Vagina (tissue), 2 donors: ENCODE measurements around the gene CELSR2. TPM values are rescaled to one million over a fixed set of nuclear protein-coding genes. Genes with fewer than 3 reads are reported as not detected.
"Not testable (repeated sequence)": the region's sequence is repeated elsewhere in the genome, so short reads cannot be mapped to it uniquely, and the experiment has no call there.

Experiments used
- DNase-seq, 2 donors: peaks; one replicate each; pipeline ENCODE4 v3.0.0-alpha.2; 2017; ENCODE audit errors: extremely low spot score in 2 of 2
- H3K27ac ChIP-seq: fragments of 200-600 bp; sonication (generic); one replicate; pipeline ENCODE4 v1.5.1; 2019
- H3K27me3 ChIP-seq: fragments of 200-600 bp; sonication (generic); one replicate; pipeline ENCODE4 v1.5.1; 2019
- H3K36me3 ChIP-seq, 2 donors: fragments of 200-600 bp; sonication (generic); one replicate each; pipeline ENCODE4 v1.5.1; 2017 to 2019
- H3K4me1 ChIP-seq: fragments of 200-600 bp; sonication (generic); one replicate; pipeline ENCODE4 v1.5.1; 2019
- H3K4me3 ChIP-seq, 2 donors: fragments of 200-600 bp; sonication (generic); 1 replicate in 1 of 2; 2 replicates in 1 of 2; pipeline ENCODE4 v1.5.1; 2016 to 2019
- H3K9me3 ChIP-seq: fragments of 200-600 bp; sonication (generic); one replicate; pipeline ENCODE4 v1.5.1; 2019
- POLR2A ChIP-seq, 2 donors: fragments of 450-650 bp; IDR thresholded peaks; one replicate each; pipeline ENCODE4 v1.6.1; 2017; ENCODE audit warnings: antibody characterized with exemption in 2 of 2, mild to moderate bottlenecking in 2 of 2, moderate library complexity in 2 of 2
- POLR2AphosphoS5 ChIP-seq, 2 donors: sonication (generic); formaldehyde crosslinking; IDR thresholded peaks; one replicate each; pipeline ENCODE4 v1.9.0; 2017; ENCODE audit warnings: antibody characterized with exemption in 2 of 2, mild to moderate bottlenecking in 2 of 2, low read depth in 1 of 2; ENCODE audit not compliant: insufficient read depth in 1 of 2
- intact Hi-C: fragments of 100-400 bp; cut with DNase I; formaldehyde crosslinking; loops from one replicate; pipeline ENCODE4 v1.15.1; 2023
- total RNA-seq: library from RNA; depleted of rRNA; stranded (reverse); fragments of >200 nt; gene quantifications from one replicate; pipeline ENCODE4 v1.2.3, GENCODE V29; 2016
- TF ChIP-seq, protein P1 (sequence below), 3 experiments: fragments of 450-650 bp in 2 of 3; fragments of 200-600 bp in 1 of 3; sonication (generic) in 1 of 3; IDR thresholded peaks; one replicate each; pipeline ENCODE4 v1.5.1; 2017 to 2019; ENCODE audit warnings: antibody characterized with exemption in 3 of 3, mild to moderate bottlenecking in 2 of 3, moderate library complexity in 2 of 3

CELSR2 gene
- total RNA-seq, 1 donor from 2014 or later = 38.5 TPM

DNA sequence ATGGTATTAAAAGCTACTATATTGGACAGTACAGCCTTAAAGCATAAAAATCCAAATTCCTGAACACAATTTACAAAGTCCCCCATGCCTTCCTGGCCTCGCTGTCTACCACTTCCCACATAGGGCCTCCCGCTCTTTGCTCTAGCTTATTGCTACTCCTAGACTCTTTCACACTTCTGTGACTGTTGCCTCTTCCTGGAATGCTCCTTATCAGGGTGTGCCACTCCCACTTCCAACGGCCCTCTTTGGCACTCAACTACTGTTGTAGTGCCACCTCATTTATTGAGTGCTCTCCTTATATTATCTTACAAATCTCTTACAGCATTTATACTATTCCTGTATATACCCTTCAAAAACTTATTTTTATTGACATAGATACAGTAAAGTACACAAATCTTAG, 30.8 kb upstream of the CELSR2 start:
- H3K27ac ChIP-seq = no peak overlapping the region
- no peaks in the 10 kb centered on the region for H3K27me3 ChIP-seq
- intact Hi-C loops = no loop called here
- no peak for DNase-seq
- H3K36me3 ChIP-seq = peaks cover 0 to 4% of the 10 kb centered on the region in 2 donors
- no peaks in the 10 kb centered on the region for H3K9me3 ChIP-seq
- H3K4me3 ChIP-seq = no peak overlapping the region
- peaks cover 27% of the 10 kb centered on the region for H3K4me1 ChIP-seq
- no peak for TF ChIP-seq POLR2AphosphoS5 (IDR thresholded peaks at IDR 0.05; ENCODE audit: insufficient read depth in 1 of 2, low read depth in 1 of 2)
- no peak for TF ChIP-seq POLR2A (IDR thresholded peaks at IDR 0.05)
- TF ChIP-seq, protein P1, sequence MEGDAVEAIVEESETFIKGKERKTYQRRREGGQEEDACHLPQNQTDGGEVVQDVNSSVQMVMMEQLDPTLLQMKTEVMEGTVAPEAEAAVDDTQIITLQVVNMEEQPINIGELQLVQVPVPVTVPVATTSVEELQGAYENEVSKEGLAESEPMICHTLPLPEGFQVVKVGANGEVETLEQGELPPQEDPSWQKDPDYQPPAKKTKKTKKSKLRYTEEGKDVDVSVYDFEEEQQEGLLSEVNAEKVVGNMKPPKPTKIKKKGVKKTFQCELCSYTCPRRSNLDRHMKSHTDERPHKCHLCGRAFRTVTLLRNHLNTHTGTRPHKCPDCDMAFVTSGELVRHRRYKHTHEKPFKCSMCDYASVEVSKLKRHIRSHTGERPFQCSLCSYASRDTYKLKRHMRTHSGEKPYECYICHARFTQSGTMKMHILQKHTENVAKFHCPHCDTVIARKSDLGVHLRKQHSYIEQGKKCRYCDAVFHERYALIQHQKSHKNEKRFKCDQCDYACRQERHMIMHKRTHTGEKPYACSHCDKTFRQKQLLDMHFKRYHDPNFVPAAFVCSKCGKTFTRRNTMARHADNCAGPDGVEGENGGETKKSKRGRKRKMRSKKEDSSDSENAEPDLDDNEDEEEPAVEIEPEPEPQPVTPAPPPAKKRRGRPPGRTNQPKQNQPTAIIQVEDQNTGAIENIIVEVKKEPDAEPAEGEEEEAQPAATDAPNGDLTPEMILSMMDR (IDR thresholded peaks at IDR 0.05) = no peak

GRCh38 chr1:109221201-109221600, 28.1 kb upstream of the CELSR2 start:
- DNase-seq, H3K27ac ChIP-seq, H3K27me3 ChIP-seq, H3K9me3 ChIP-seq, intact Hi-C loops, H3K4me3 ChIP-seq, H3K36me3 ChIP-seq: not testable (repeated sequence)
- H3K4me1 ChIP-seq = peaks cover 21% of the 10 kb centered on the region

GRCh38 chr1:109225308-109225707, 24.0 kb upstream of the CELSR2 start:
- intact Hi-C loops = no loop called here
- Histone ChIP-seq H3K36me3 (peaks cover 4 to 34% of the 10 kb centered on the region in 2 donors), H3K27ac (no peak overlapping the region), H3K9me3 (no peaks in the 10 kb centered on the region), H3K27me3 (no peaks in the 10 kb centered on the region), H3K4me3 (no peak overlapping the region), H3K4me1 (peaks cover 10% of the 10 kb centered on the region)
- TF ChIP-seq, protein P1 (IDR thresholded peaks at IDR 0.05) = no peak
- DNase-seq = no peak

DNA sequence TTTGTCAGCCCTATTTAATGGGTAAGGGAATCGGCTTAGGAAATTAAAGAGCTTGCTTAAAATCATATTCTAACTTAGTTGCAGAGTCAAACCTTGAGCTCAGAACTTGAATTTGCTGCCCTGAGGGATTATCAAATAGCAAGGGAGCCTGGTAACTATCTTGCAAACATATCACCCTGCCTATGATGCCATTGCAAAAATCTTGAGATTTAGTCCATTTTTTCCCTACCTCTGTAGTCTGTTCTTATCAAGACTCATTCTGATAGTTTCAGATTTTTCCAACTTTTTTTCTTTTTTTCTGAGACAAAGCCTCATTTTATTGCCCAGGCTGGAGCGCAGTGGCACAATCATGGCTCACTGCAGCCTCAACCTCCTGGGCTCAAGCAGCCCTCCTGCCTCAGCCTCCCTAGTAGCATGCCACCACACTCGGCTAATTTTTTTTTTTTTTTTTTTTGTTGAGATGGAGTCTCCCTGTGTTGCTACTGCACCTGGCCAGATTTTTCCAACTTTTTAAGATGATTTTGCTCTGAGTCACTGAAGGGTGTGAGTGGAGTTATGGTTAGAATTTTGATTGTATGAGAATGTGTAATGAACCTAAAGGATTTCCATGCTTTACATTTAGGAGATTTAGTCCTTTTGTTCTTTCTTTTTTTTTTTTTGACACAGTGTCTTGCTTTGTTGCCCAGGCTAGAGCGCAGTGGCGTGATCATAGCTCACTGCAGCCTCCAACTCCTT, 23.5 kb upstream of the CELSR2 start:
- intact Hi-C loops = no loop called here

GRCh38 chr1:109228167-109228566, 21.2 kb upstream of the CELSR2 start:
- no peak overlapping the region for H3K27ac ChIP-seq
- no peak overlapping the region for H3K4me3 ChIP-seq
- intact Hi-C loops = no loop called here
- no peak for DNase-seq
- TF ChIP-seq POLR2A (IDR thresholded peaks at IDR 0.05) = no peak
- TF ChIP-seq POLR2AphosphoS5 (IDR thresholded peaks at IDR 0.05; ENCODE audit: insufficient read depth in 1 of 2, low read depth in 1 of 2) = no peak
- TF ChIP-seq, protein P1 (IDR thresholded peaks at IDR 0.05) = no peak
- peaks cover 10% of the 10 kb centered on the region for H3K4me1 ChIP-seq
- H3K27me3 ChIP-seq = no peaks in the 10 kb centered on the region
- H3K36me3 ChIP-seq = peaks cover 0 to 61% of the 10 kb centered on the region in 2 donors
- no peaks in the 10 kb centered on the region for H3K9me3 ChIP-seq

More for the DNA sequence above, 23.5 kb upstream of the CELSR2 start:
- TF ChIP-seq, protein P1 (IDR thresholded peaks at IDR 0.05) = no peak
- TF ChIP-seq POLR2AphosphoS5 (IDR thresholded peaks at IDR 0.05; ENCODE audit: insufficient read depth in 1 of 2, low read depth in 1 of 2) (no peak), POLR2A (IDR thresholded peaks at IDR 0.05) (no peak)
- Histone ChIP-seq H3K27me3 (no peaks in the 10 kb centered on the region), H3K4me1 (peaks cover 10% of the 10 kb centered on the region), H3K9me3 (no peaks in the 10 kb centered on the region), H3K27ac (no peak overlapping the region), H3K36me3 (peaks cover 0 to 39% of the 10 kb centered on the region in 2 donors), H3K4me3 (no peak overlapping the region)
- no peak for DNase-seq
